WERI-Rb-1 (cell line): ENCODE data around the gene EGLN1.

Experiments used
- DNase-seq: peaks from one replicate; pipeline ENCODE4 v3.0.0-alpha.2; 2020
- H3K27ac ChIP-seq: fragments of 250-450 bp; sonication (Bioruptor Pico); 2 replicates; pipeline ENCODE4 v1.5.1; 2020; ENCODE audit warnings: mild to moderate bottlenecking, moderate library complexity
- H3K27me3 ChIP-seq: fragments of 250-450 bp; sonication (Bioruptor Pico); 2 replicates; pipeline ENCODE4 v1.5.1; 2021; ENCODE audit warnings: mild to moderate bottlenecking, low read depth, moderate library complexity; ENCODE audit not compliant: insufficient read depth, severe bottlenecking
- H3K36me3 ChIP-seq: fragments of 250-450 bp; sonication (Bioruptor Pico); 2 replicates; pipeline ENCODE4 v1.5.1; 2020; ENCODE audit warnings: mild to moderate bottlenecking, moderate library complexity
- H3K4me3 ChIP-seq: 2 replicates; pipeline ENCODE4 v1.5.1; 2011; ENCODE audit warnings: low read depth, mild to moderate bottlenecking, control low read depth, low read length
- H3K9me3 ChIP-seq: fragments of 250-450 bp; sonication (Bioruptor Pico); 2 replicates; pipeline ENCODE4 v1.5.1; 2021; ENCODE audit warnings: mild to moderate bottlenecking, moderate library complexity; ENCODE audit not compliant: severe bottlenecking
- CTCF ChIP-seq: IDR thresholded peaks from 2 replicates; pipeline ENCODE4 v1.5.1; 2011; ENCODE audit warnings: low read depth, mild to moderate bottlenecking, control low read depth, inconsistent platforms, low read length

The EGLN1 gene

DNA sequence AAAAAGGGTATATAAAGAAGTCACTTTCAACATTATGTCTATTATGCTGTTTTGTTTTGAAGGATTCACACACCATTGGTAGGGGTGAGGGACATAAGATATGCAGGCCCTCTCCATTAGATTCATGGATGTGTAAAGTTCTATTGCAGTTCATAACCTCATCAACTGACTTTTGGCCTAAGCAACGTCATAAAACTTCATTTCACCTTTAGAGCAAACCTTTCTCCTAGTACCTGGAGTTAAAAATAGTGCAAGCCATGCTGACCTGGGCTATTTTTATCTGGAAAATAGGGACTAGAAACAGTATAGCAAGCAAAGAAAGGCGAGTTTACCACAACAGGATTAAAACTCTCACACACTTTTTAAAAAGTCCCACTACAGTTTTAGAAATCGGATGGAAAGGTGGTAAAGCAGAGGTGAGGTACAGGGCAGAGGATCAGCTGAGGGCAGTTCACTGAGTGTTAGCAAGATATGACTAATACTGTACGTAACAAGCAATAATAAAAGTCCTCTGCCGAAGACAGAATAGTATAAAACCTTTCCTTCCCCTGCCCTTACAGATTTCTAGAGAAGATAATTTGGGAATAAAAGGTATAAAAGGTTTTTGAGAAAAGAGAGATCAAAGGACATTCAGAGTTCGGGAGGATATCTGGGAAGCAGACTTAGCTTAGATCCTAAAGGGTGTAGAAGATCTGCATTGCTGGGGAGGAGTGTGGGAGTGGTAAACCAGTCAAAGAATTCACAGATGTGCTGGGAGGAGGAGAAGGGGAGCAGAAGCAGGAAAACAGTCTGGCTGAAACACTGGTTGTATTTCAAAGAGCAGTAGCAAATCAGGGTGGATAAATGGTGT is 14.3 kb downstream of the EGLN1 start:
- TF ChIP-seq CTCF: no peak
- no peak overlapping the region for H3K27ac ChIP-seq
- H3K27me3 ChIP-seq: no peaks in the 10 kb centered on the region
- no peaks in the 10 kb centered on the region for H3K36me3 ChIP-seq
- H3K4me3 ChIP-seq: no peak overlapping the region
- no peak for DNase-seq
- H3K9me3 ChIP-seq: no peaks in the 10 kb centered on the region

- Histone ChIP-seq H3K27ac (no peak overlapping the region), H3K27me3 (no peaks in the 10 kb centered on the region), H3K36me3 (no peaks in the 10 kb centered on the region), H3K9me3 (no peaks in the 10 kb centered on the region), H3K4me3 (no peak overlapping the region)
- no peak for TF ChIP-seq CTCF
- no peak for DNase-seq
Observed at GRCh38 chr1:231407049-231407448, 15.0 kb downstream of the EGLN1 start.

DNA sequence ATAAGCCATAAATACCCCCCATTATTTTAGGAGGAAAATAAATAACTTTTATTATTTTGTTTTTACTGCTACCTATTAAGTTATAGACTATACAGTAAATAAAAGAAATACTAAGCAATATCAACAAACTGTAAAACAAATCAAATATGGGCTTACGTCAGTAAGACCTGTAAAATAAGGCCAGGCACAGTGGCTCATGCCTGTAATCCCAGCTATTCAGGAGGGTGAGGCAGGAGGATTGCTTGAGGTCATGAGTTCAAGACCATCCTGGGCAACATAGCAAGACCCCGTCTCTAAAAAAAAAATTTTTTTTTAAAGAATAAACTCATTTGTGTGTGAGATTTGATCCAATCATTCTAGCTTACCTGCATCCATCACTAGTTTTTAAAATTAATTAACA is 17.8 kb downstream of the EGLN1 start:
- Histone ChIP-seq H3K27ac (no peak overlapping the region), H3K4me3 (no peak overlapping the region), H3K9me3 (no peaks in the 10 kb centered on the region), H3K27me3 (no peaks in the 10 kb centered on the region), H3K36me3 (no peaks in the 10 kb centered on the region)
- TF ChIP-seq CTCF: no peak
- no peak for DNase-seq

GRCh38 chr1:231401478-231401877 is 20.6 kb downstream of the EGLN1 start:
- TF ChIP-seq CTCF: no peak
- Histone ChIP-seq H3K27ac (no peak overlapping the region), H3K36me3 (no peaks in the 10 kb centered on the region), H3K9me3 (no peaks in the 10 kb centered on the region), H3K27me3 (no peaks in the 10 kb centered on the region), H3K4me3 (no peak overlapping the region)
- DNase-seq: no peak

DNA sequence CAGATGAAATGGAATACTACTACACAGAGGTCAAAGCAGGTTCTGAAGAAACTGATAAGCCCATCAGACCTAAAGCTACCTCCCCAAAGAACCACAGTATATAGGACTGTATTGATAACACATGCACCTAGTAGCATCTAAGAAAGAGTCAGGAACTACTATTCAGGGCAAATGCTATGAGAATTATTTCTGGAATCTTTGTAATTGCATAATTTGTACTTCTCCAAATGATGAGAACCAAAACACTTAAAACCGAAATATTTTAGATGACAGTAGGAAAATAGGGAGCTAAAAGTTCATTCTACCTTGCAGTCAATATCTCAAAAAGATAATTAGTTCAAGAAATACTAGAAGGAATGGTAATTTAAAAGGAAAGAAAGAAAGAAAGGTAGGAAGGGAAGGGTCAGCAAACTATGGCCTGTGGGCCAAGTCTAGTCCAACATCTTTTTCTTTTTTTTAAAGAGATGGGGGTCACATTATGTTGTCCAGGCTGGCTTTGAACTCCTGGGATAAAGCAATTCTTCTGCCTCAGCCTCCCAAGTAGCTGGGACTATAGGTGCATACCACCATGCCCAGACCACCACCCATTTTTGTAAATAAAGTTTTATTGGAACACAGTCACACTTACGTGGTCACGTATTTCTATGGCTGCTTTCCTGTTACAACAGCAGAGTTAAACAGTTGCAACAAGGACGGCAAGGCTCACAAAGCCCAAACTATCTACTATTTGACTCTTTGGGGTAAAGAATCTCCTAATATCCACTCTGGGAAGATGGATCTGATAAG is 24.0 kb downstream of the EGLN1 start:
- no peaks in the 10 kb centered on the region for H3K9me3 ChIP-seq
- no peaks in the 10 kb centered on the region for H3K36me3 ChIP-seq
- H3K27ac ChIP-seq: no peak overlapping the region
- H3K4me3 ChIP-seq: no peak overlapping the region
- H3K27me3 ChIP-seq: no peaks in the 10 kb centered on the region
- TF ChIP-seq CTCF: no peak
- DNase-seq: no peak
